GM12891 (cell line): ENCODE measurements around the gene CAMTA1.

Experiments used
- POLR2A ChIP-seq: IDR thresholded peaks from 2 replicates; pipeline ENCODE4 v1.6.1; 2011; ENCODE audit warnings: low read depth, low read length, control low read depth
- POLR2AphosphoS5 ChIP-seq: IDR thresholded peaks from 2 replicates; pipeline ENCODE4 v1.6.1; 2011; ENCODE audit warnings: low read depth, low read length, control low read depth
- SPI1 ChIP-seq: IDR thresholded peaks from 2 replicates; pipeline ENCODE4 v1.6.1; 2011; ENCODE audit warnings: low read depth, low read length, control low read depth
- TAF1 ChIP-seq: IDR thresholded peaks from 2 replicates; pipeline ENCODE4 v1.6.1; 2011; ENCODE audit warnings: low read depth, low read length, control low read depth

- TF ChIP-seq POLR2A (no peak), POLR2AphosphoS5 (no peak), TAF1 (no peak), SPI1 (no peak)
Observed at GRCh38 chr1:7694600-7695496, 909.6 kb downstream of the CAMTA1 start.
